Measurements from ENCODE around the gene DUSP23. TPM values are rescaled to one million over a fixed set of nuclear protein-coding genes. Genes with fewer than 3 reads are reported as not detected.

DUSP23 gene
- polyA plus RNA-seq, 3 donors from 2014 or later = 120 to 160 (median 122) TPM

DNA sequence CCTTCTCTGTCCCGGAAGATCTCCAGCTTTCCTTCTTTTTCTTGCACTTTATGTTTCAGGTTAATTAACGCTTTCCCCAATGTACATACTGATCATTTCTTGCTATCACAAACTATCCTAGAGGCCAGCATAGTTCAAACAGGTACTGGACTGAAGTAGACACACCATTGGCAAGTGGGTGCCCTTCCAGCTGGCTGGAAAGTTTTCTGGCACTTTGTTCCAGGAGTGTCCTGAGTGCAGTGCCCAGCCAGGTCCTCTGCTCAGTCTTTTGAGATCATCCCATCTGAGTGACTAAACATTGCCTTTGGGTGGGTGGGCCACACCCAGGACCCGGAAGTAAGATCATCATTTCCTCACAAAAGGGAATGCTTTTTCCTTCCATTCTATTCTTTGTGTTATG is 15.0 kb upstream of the DUSP23 start:
- H3K27me3 Mint-ChIP-seq (ENCODE audit: low read depth in 3 of 3) = peaks cover 0 to 14% (median 4%) of the 10 kb centered on the region in 3 donors

DNA sequence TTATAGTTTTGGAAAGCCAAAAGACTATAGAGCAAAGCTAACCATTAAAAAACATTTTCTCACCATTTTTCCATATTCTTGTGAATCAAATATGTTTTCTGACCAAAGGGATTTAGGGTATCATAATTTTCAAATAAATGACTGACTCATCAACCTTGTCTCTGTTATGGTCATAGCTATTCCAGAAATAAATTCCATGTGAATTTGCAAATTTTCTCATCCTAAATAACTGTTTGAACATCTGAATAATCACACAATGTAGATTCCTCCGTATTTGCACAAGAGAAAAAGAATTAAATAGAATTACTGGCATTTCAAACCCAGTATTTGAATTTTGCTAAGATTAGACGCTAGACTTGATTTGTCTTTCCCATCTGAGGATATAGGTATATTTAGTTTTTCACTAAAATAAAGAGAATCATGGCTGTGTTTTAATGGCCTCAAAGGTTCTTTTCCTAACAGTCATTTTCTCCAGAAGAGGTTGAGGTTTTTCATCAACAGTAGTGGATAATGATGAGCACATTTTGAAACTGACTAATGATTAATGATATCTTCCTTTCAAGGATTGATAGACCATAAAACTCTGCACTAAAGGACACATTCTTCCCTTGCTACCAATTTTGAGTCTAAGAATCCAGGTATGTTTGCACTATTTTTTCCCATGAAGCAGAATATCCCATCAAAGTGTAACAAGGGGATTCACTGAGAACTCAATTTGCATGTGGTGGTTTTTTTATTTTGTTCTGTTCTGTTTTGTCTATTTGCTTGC is 9.5 kb upstream of the DUSP23 start:
- H3K4me1 Mint-ChIP-seq = no peaks in the 10 kb centered on the region

More for the DNA sequence above, 15.0 kb upstream of the DUSP23 start:
- Mint-ChIP-seq H3K9me3 (no peaks in the 10 kb centered on the region), H3K27ac (no peak overlapping the region), H3K4me3 (no peak overlapping the region), H3K36me3 (no peaks in the 10 kb centered on the region), H3K4me1 (no peaks in the 10 kb centered on the region)
- no peak for DNase-seq

DNA sequence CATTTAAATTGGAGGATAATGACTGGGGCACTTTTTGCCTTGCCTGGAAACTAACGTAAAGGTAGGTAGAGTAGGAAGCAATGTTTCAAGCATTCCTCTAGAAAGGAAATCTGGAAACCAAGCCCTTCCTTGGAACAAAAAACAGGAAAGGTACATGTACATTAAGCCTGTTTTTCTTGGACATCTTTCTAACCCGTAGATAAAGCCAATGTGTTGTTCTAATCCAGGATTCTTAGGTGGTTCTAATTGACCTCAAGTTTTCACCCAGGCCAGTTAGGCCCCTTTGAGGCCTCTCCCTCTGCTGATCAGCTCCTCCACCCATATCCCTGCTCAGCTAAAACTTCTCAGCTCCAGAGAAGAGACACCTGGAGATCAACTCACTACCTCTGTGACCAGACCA is 6.3 kb upstream of the DUSP23 start:
- Mint-ChIP-seq H3K27me3 (ENCODE audit: low read depth in 3 of 3) (peaks cover 0 to 13% (median 4%) of the 10 kb centered on the region in 3 donors), H3K4me1 (peaks cover under 1 to 3% of the 10 kb centered on the region in 2 donors), H3K4me3 (no peak overlapping the region), H3K36me3 (peaks cover 0 to 3% (median 0%) of the 10 kb centered on the region in 3 donors), H3K9me3 (no peaks in the 10 kb centered on the region), H3K27ac (no peak overlapping the region)
- DNase-seq = no peak

More for the DNA sequence above, 9.5 kb upstream of the DUSP23 start:
- no peak overlapping the region for H3K27ac Mint-ChIP-seq
- H3K36me3 Mint-ChIP-seq = peaks cover 0 to 3% (median 0%) of the 10 kb centered on the region in 3 donors
- H3K4me3 Mint-ChIP-seq = no peak overlapping the region
- no peak for DNase-seq
- no peaks in the 10 kb centered on the region for H3K9me3 Mint-ChIP-seq
- H3K27me3 Mint-ChIP-seq (ENCODE audit: low read depth in 3 of 3) = peaks cover 0 to 13% (median 8%) of the 10 kb centered on the region in 3 donors

DNA sequence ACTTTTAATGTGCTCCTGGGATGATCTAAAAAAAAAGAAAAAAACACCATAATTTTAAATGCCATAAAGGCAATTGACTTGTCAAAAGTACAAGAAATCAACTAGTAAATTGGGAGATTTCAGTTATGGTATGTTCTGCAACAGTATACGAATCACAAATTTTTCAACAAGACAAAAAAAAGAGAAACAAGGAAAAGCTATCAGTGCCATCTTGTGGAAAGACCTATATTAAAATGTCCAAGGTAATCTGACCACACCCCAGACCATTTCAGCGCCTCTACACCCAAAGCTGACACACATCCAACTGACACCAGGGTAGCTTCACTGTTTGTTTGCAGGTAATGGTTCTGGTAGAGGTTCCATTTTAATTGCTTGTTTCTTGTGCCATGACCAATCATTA is 5.0 kb upstream of the DUSP23 start:
- DNase-seq = no peak
- H3K9me3 Mint-ChIP-seq = no peaks in the 10 kb centered on the region
- H3K27ac Mint-ChIP-seq = no peak overlapping the region
- peaks cover 12 to 13% of the 10 kb centered on the region in 2 donors for H3K4me1 Mint-ChIP-seq
- H3K36me3 Mint-ChIP-seq = peaks cover 0 to 3% (median 0%) of the 10 kb centered on the region in 3 donors
- H3K27me3 Mint-ChIP-seq (ENCODE audit: low read depth in 3 of 3) = peaks cover 0 to 13% (median 4%) of the 10 kb centered on the region in 3 donors
- no peak overlapping the region for H3K4me3 Mint-ChIP-seq

DNA sequence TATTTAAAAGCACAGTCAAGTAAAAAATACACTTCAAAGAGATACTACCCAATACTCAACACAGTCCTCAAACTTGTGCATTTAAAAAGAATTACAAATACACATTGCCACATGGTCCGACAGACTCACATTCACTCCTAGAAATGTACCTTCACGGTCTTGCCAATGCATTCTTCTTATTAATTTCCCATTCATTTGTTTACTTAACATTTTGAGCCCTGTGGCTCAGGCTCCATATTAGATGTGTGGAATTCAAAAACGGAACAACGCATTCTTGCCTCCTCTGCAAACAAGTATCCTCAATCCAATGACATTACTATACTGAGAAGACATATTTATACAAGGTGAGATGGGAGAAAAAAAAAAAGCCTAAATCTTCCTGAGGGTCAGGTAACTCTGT is 2.5 kb upstream of the DUSP23 start:
- Mint-ChIP-seq H3K36me3 (peaks cover 0 to 3% (median 0%) of the 10 kb centered on the region in 3 donors), H3K4me3 (peak overlapping the region in 1 of 5 donors; percentile 2), H3K27ac (no peak overlapping the region), H3K4me1 (peaks cover 23 to 29% of the 10 kb centered on the region in 2 donors), H3K9me3 (no peaks in the 10 kb centered on the region), H3K27me3 (ENCODE audit: low read depth in 3 of 3) (peaks cover 0 to 5% (median 4%) of the 10 kb centered on the region in 3 donors)
- DNase-seq = no peak

DNA sequence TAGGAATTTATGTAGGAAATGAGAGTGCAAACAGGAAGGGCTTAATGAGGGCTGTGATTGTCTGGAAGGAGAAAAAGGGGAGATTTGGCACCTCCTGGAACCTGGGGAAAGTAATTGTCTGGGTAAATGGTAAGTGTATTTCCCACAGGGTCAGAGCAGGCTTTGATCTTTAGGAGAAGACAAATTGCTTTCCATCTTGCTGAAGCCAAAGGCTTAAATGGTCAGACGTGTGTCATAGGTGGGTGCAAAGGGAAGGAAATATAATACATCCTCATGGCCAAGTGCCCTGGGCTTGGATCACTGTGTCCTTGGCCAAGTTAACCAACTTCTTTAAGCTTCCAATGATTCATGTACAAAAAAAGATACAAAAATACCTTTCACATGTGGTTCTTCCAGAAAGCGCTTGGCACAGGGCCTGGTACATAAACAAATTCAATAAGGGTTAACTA is 1.3 kb upstream of the DUSP23 start:
- Mint-ChIP-seq H3K4me1 (peaks cover 27 to 39% of the 10 kb centered on the region in 2 donors), H3K9me3 (no peaks in the 10 kb centered on the region), H3K4me3 (peak overlapping the region; percentile 28 to 87 (median 81)), H3K27ac (peak overlapping the region in 3 of 6 donors; percentile 46 to 85 (median 48)), H3K36me3 (peaks cover 0 to 3% (median 0%) of the 10 kb centered on the region in 3 donors), H3K27me3 (ENCODE audit: low read depth in 3 of 3) (peaks cover 0 to 5% (median 4%) of the 10 kb centered on the region in 3 donors)
- no peak for DNase-seq

DNA sequence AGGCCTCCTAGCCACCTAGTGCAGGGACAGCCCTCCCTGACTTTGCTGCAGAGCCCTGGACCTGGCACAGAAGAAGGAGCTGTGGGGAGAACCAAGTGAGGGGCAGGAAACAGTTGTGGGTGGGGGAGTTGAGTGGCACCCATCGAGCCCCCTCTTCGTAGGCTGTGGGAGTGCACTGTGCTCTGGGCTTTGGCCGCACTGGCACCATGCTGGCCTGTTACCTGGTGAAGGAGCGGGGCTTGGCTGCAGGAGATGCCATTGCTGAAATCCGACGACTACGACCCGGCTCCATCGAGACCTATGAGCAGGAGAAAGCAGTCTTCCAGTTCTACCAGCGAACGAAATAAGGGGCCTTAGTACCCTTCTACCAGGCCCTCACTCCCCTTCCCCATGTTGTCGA is 1.2 kb downstream of the DUSP23 start:
- no peaks in the 10 kb centered on the region for H3K9me3 Mint-ChIP-seq
- peaks cover 0 to 2% (median 2%) of the 10 kb centered on the region in 3 donors for H3K27me3 Mint-ChIP-seq (ENCODE audit: low read depth in 3 of 3)
- peak overlapping the region; percentile 79 to 89 (median 81) for H3K4me3 Mint-ChIP-seq
- peak overlapping the region in 2 of 6 donors; percentile 63 to 82 for H3K27ac Mint-ChIP-seq
- no peaks in the 10 kb centered on the region for H3K36me3 Mint-ChIP-seq
- DNase-seq = no peak
- peaks cover 27 to 42% of the 10 kb centered on the region in 2 donors for H3K4me1 Mint-ChIP-seq

DNA sequence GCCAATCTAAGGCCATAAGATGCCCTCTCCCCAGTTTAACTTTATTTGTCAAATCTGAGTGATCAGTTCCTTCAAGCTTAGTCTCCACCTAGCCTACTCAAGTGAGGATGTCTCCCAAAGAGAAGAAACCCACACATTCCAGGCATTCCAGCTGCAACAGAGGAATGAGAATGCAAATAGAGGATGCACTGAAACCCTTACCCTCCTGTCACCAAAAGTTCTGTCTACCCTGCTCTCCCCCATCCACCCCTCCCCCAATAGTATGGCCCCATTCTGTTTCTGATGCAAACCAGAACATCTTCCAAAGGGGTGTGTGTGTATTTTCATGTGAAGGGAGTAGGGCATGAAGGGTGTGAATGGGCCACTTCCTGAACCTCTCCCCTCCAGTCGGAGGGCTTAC is 3.0 kb downstream of the DUSP23 start:
- no peaks in the 10 kb centered on the region for H3K9me3 Mint-ChIP-seq
- H3K27ac Mint-ChIP-seq = peak overlapping the region in 2 of 6 donors; percentile 26 to 31

DNA sequence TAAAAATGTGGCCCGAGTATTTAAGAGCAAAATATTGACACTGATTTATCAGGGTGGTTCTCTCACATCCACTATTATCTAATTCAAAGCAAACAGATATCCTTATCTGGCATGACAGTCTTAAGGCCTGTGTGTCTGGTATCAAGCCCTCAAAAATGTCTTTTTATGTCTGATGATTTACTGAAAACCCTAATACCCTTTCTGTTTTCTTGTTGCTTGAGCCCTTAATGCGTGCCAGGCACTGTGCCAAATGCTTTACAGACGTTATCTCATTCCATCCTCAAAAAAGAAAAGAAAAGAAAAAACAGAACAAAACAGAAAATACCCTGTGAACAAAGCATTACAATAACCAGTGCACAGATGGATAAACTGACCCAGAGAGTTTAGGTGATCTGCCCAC is 5.7 kb downstream of the DUSP23 start:
- Mint-ChIP-seq H3K36me3 (no peaks in the 10 kb centered on the region), H3K9me3 (no peaks in the 10 kb centered on the region), H3K4me3 (no peak overlapping the region), H3K27me3 (ENCODE audit: low read depth in 3 of 3) (peaks cover 0 to 9% (median 5%) of the 10 kb centered on the region in 3 donors), H3K4me1 (peaks cover 12 to 25% of the 10 kb centered on the region in 2 donors), H3K27ac (no peak overlapping the region)
- DNase-seq = no peak

More for the DNA sequence above, 3.0 kb downstream of the DUSP23 start:
- Mint-ChIP-seq H3K4me1 (peaks cover 27 to 42% of the 10 kb centered on the region in 2 donors), H3K4me3 (peak overlapping the region in 1 of 5 donors; percentile 30), H3K27me3 (ENCODE audit: low read depth in 3 of 3) (peaks cover 0 to 2% (median 0%) of the 10 kb centered on the region in 3 donors), H3K36me3 (no peaks in the 10 kb centered on the region)
- DNase-seq = no peak

DNA sequence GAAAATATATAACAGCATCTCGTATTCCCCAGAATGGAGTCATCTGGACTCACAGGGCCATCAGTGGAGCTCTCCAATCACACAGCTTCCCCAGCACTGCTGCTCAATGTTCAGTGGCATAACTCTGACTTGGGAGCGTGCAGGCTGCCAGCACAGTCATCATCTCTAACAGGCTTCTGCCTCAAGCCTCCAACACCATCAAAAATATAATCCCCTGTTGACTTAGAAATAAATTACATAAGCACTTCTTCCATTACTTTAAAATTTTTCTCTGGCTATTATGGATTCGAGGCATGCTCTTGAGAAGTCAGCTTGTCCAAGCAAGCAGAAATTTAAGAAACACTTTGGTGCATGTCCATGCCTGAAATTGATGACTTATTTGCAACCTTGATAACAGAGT is 6.2 kb downstream of the DUSP23 start:
- peaks cover 7 to 20% of the 10 kb centered on the region in 2 donors for H3K4me1 Mint-ChIP-seq
- no peaks in the 10 kb centered on the region for H3K9me3 Mint-ChIP-seq
- H3K4me3 Mint-ChIP-seq = no peak overlapping the region
- peaks cover 0 to 9% (median 5%) of the 10 kb centered on the region in 3 donors for H3K27me3 Mint-ChIP-seq (ENCODE audit: low read depth in 3 of 3)
- no peak overlapping the region for H3K27ac Mint-ChIP-seq
- H3K36me3 Mint-ChIP-seq = no peaks in the 10 kb centered on the region
- no peak for DNase-seq

DNA sequence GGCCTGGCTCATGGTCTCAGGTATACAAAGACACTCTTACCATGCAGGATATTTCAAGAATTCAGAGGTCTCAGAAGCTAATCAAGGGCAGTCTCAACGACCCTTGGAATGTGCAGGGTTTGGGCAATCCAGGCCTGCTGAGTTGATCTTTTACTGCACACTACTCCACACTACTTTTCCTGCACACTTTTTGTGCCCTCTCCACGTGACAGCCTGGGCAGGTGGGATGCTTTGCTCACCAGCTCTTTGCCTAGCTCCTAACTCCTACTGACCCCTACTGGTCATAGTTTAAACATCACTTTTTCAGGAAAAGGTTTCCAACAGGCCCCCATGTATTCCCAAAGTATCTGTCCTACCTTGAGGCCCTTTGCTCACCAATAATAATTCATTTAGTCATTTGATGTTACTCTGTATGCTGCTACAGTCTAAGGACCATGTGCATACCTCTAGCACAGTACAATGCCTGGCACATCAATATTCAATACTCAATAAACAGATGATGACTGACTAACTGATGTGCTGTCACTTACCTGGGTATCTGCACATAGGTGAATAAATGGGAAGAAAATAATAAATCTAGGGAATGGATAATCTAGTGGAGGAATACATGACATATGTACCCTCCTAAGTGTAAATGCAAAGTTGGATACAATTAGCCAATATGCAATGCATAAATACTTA is 9.6 kb downstream of the DUSP23 start:
- Mint-ChIP-seq H3K36me3 (no peaks in the 10 kb centered on the region), H3K27ac (peak overlapping the region in 1 of 6 donors; percentile 27), H3K4me3 (no peak overlapping the region), H3K27me3 (ENCODE audit: low read depth in 3 of 3) (peaks cover 0 to 11% (median 5%) of the 10 kb centered on the region in 3 donors), H3K9me3 (no peaks in the 10 kb centered on the region), H3K4me1 (no peaks in the 10 kb centered on the region)
- DNase-seq = peak in 1 of 3 donors; percentile 24

DNA sequence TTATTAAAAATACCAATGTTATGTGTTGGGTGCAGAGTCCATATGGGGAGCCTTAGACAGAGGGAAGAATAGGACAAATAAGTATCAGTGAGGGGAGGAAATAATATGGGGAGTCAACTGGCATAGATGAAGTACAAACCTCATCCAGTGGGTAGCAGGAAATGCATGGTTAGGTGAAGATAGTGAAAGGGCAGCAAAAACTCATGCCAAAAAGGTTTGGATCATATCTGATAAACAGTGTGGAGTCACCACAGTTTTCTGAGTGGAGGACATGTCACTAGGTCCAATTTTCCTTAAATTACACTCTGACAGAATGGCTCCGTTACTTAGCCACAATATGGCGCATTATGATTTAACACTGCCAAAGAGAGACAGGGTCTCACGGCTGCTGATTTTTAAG is 10.3 kb downstream of the DUSP23 start:
- DNase-seq = no peak
- H3K27ac Mint-ChIP-seq = no peak overlapping the region

DNA sequence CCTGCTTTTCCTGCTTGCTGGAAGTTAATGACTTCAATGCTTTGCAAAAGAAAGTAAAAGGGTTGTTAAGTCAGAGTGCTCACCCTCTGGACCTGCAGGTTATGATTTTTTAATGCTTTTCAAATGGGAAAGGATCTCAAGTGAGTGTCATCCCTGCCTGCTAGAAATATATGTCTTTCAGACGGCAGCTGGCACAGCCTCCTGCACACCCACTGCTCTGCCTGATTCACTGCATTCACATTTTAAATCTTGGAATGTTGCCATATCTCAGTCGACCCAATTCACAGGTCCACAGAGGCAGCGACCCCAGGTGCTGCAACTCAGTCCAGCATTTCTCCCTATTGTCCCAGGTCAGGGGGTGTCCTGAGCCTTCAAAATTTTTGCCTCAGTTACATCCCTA is 10.7 kb downstream of the DUSP23 start:
- Mint-ChIP-seq H3K4me1 (no peaks in the 10 kb centered on the region), H3K4me3 (no peak overlapping the region), H3K36me3 (no peaks in the 10 kb centered on the region), H3K9me3 (no peaks in the 10 kb centered on the region), H3K27ac (no peak overlapping the region), H3K27me3 (ENCODE audit: low read depth in 3 of 3) (peaks cover 0 to 11% (median 5%) of the 10 kb centered on the region in 3 donors)
- no peak for DNase-seq

More for the DNA sequence above, 10.3 kb downstream of the DUSP23 start:
- Mint-ChIP-seq H3K27me3 (ENCODE audit: low read depth in 3 of 3) (peaks cover 0 to 11% (median 5%) of the 10 kb centered on the region in 3 donors), H3K36me3 (no peaks in the 10 kb centered on the region), H3K4me1 (no peaks in the 10 kb centered on the region), H3K9me3 (no peaks in the 10 kb centered on the region), H3K4me3 (no peak overlapping the region)

DNA sequence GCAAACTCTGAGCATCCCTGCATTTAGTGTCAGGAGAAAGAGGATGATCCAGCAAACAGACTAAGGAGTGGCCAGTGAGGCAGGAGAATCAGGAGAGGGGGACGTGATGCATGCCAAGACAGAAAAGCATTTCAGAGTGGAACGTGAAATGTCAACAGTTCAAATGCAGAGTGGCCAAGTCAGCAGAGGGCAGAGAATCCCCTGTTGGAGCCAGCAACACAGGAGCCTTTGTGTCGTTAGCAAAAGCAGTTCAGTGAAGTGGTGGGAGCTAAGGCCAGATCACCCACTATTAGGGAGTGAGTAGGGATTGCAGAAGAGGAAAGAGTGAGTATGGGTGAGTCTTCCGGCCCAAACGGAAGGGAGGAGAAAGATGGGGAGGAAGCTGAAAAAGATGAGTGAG is 14.8 kb downstream of the DUSP23 start:
- H3K36me3 Mint-ChIP-seq = peaks cover 0 to 2% (median 0%) of the 10 kb centered on the region in 3 donors
- H3K27me3 Mint-ChIP-seq (ENCODE audit: low read depth in 3 of 3) = peaks cover 0 to 11% (median 6%) of the 10 kb centered on the region in 3 donors
- DNase-seq = no peak
- H3K4me3 Mint-ChIP-seq = no peak overlapping the region
- H3K4me1 Mint-ChIP-seq = peaks cover 21% of the 10 kb centered on the region in 2 donors
- H3K9me3 Mint-ChIP-seq = no peaks in the 10 kb centered on the region
- no peak overlapping the region for H3K27ac Mint-ChIP-seq

Measured in immature natural killer cell (primary cell).